SK-N-SH treated with all-trans-retinoic acid at 6 μM for 48 hours (cell line): Measurements from ENCODE around the gene IFT27.

Experiments
- ATAC-seq: fragments of 200-7000 bp; cut with Tn5 transposase; 3 replicates; pipeline ENCODE4 v1.9.1; 2020; ENCODE audit warnings: mild to moderate bottlenecking, moderate library complexity
- ARNTL ChIP-seq: fragments of 450-650 bp; formaldehyde crosslinking; IDR thresholded peaks from 2 replicates; pipeline ENCODE4 v1.5.0; 2020; ENCODE audit warnings: low read depth, mild to moderate bottlenecking, moderate library complexity, borderline replicate concordance
- BACH2 ChIP-seq: fragments of 250-450 bp; sonication (Bioruptor Pico); IDR thresholded peaks from 2 replicates; pipeline ENCODE4 v1.9.0; 2021; ENCODE audit warnings: mild to moderate bottlenecking, borderline replicate concordance
- CSDC2 ChIP-seq: fragments of 250-450 bp; sonication (Bioruptor Pico); IDR thresholded peaks from 2 replicates; pipeline ENCODE4 v1.5.0; 2020; ENCODE audit warnings: mild to moderate bottlenecking, moderate library complexity
- ESRRG ChIP-seq: fragments of 250-450 bp; sonication (Bioruptor Pico); IDR thresholded peaks from 2 replicates; pipeline ENCODE4 v1.6.1; 2021; ENCODE audit warnings: mild to moderate bottlenecking
- GLIS3 ChIP-seq: fragments of 250-450 bp; sonication (Bioruptor Pico); IDR thresholded peaks from 2 replicates; pipeline ENCODE4 v1.5.0; 2020; ENCODE audit warnings: mild to moderate bottlenecking, moderate library complexity
- ISL1 ChIP-seq: fragments of 250-450 bp; sonication (Bioruptor Pico); IDR thresholded peaks from 2 replicates; pipeline ENCODE4 v2.1.2; 2022; ENCODE audit warnings: mild to moderate bottlenecking, moderate library complexity
- OSR1 ChIP-seq: fragments of 250-450 bp; sonication (Bioruptor Pico); IDR thresholded peaks from 2 replicates; pipeline ENCODE4 v1.8.0; 2022; ENCODE audit warnings: moderate library complexity, mild to moderate bottlenecking, inconsistent platforms
- PPARA ChIP-seq: fragments of 250-450 bp; sonication (Bioruptor Pico); IDR thresholded peaks from 2 replicates; pipeline ENCODE4 v1.5.0; 2020; ENCODE audit warnings: mild to moderate bottlenecking, borderline replicate concordance
- TCF4 ChIP-seq: fragments of 250-450 bp; sonication (Bioruptor Pico); IDR thresholded peaks from 2 replicates; pipeline ENCODE4 v1.8.0; 2021; ENCODE audit warnings: mild to moderate bottlenecking, moderate library complexity, borderline replicate concordance
- TOX ChIP-seq: fragments of 250-450 bp; sonication (Bioruptor Pico); IDR thresholded peaks from 2 replicates; pipeline ENCODE4 v1.8.0; 2021; ENCODE audit warnings: mild to moderate bottlenecking, moderate library complexity, borderline replicate concordance
- ZC3H10 ChIP-seq: fragments of 250-450 bp; sonication (Bioruptor Pico); IDR thresholded peaks from 2 replicates; pipeline ENCODE4 v1.5.1; 2021; ENCODE audit warnings: mild to moderate bottlenecking, moderate library complexity
- ZFP3 ChIP-seq: fragments of 250-450 bp; sonication (Bioruptor Pico); IDR thresholded peaks from 2 replicates; pipeline ENCODE4 v1.5.0; 2020; ENCODE audit warnings: mild to moderate bottlenecking, moderate library complexity
- ZFP30 ChIP-seq: fragments of 450-650 bp; formaldehyde crosslinking; IDR thresholded peaks from 2 replicates; pipeline ENCODE4 v1.5.0; 2022; ENCODE audit warnings: mild to moderate bottlenecking, moderate library complexity
- ZNF565 ChIP-seq: fragments of 450-650 bp; formaldehyde crosslinking; conservative IDR thresholded peaks from 2 replicates; pipeline ENCODE4 v1.5.0; 2020; ENCODE audit warnings: low read depth, mild to moderate bottlenecking, moderate library complexity
- ZNF70 ChIP-seq: fragments of 450-650 bp; formaldehyde crosslinking; IDR thresholded peaks from 2 replicates; pipeline ENCODE4 v1.5.0; 2020; ENCODE audit warnings: mild to moderate bottlenecking, moderate library complexity
- ZNF8 ChIP-seq: fragments of 450-650 bp; formaldehyde crosslinking; IDR thresholded peaks from 2 replicates; pipeline ENCODE4 v1.5.0; 2020; ENCODE audit warnings: mild to moderate bottlenecking, moderate library complexity
- TF ChIP-seq, protein P1 (sequence below): fragments of 250-450 bp; sonication (Bioruptor Pico); IDR thresholded peaks from 2 replicates; pipeline ENCODE4 v1.5.1; 2020; ENCODE audit warnings: low read depth, mild to moderate bottlenecking, moderate library complexity
- TF ChIP-seq, protein P2 (sequence below): fragments of 250-450 bp; sonication (Bioruptor Pico); IDR thresholded peaks from 2 replicates; pipeline ENCODE4 v1.5.1; 2021; ENCODE audit warnings: mild to moderate bottlenecking, moderate library complexity
- TF ChIP-seq, protein P3 (sequence below): fragments of 250-450 bp; sonication (Bioruptor Pico); IDR thresholded peaks from 2 replicates; pipeline ENCODE4 v1.8.0; 2021; ENCODE audit warnings: low read depth, mild to moderate bottlenecking, moderate library complexity, borderline replicate concordance
- TF ChIP-seq, protein P4 (sequence below): fragments of 250-450 bp; sonication (Bioruptor Pico); IDR thresholded peaks from 2 replicates; pipeline ENCODE4 v1.5.0; 2020; ENCODE audit warnings: mild to moderate bottlenecking, moderate library complexity
- TF ChIP-seq, protein P5 (sequence below): fragments of 250-450 bp; sonication (Bioruptor Pico); IDR thresholded peaks from 2 replicates; pipeline ENCODE4 v1.8.0; 2020; ENCODE audit warnings: mild to moderate bottlenecking, moderate library complexity, borderline replicate concordance

The IFT27 gene

DNA sequence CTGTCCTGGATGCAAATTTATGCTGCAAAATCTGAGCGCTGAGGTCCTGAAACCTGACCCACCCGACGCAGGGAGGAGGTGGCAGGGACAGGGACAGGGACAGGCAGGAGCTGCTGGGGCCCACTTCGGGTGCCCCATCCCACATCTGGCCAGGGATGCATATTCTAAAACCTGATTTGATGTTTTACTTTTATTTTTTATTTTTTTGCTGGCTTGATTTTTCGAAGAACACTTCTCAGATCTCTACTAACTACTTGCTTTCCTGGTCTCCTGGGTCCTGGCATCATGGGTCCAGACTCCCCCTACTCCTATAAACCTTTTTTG, 41.6 kb upstream of the IFT27 start:
- TF ChIP-seq ZFP3 (CRISPR knock-in tag) (no peak), ZNF565 (CRISPR knock-in tag) (no peak)
- TF ChIP-seq, protein P1, sequence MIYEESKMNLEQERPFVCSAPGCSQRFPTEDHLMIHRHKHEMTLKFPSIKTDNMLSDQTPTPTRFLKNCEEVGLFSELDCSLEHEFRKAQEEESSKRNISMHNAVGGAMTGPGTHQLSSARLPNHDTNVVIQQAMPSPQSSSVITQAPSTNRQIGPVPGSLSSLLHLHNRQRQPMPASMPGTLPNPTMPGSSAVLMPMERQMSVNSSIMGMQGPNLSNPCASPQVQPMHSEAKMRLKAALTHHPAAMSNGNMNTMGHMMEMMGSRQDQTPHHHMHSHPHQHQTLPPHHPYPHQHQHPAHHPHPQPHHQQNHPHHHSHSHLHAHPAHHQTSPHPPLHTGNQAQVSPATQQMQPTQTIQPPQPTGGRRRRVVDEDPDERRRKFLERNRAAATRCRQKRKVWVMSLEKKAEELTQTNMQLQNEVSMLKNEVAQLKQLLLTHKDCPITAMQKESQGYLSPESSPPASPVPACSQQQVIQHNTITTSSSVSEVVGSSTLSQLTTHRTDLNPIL (CRISPR knock-in tag), result no peak

DNA sequence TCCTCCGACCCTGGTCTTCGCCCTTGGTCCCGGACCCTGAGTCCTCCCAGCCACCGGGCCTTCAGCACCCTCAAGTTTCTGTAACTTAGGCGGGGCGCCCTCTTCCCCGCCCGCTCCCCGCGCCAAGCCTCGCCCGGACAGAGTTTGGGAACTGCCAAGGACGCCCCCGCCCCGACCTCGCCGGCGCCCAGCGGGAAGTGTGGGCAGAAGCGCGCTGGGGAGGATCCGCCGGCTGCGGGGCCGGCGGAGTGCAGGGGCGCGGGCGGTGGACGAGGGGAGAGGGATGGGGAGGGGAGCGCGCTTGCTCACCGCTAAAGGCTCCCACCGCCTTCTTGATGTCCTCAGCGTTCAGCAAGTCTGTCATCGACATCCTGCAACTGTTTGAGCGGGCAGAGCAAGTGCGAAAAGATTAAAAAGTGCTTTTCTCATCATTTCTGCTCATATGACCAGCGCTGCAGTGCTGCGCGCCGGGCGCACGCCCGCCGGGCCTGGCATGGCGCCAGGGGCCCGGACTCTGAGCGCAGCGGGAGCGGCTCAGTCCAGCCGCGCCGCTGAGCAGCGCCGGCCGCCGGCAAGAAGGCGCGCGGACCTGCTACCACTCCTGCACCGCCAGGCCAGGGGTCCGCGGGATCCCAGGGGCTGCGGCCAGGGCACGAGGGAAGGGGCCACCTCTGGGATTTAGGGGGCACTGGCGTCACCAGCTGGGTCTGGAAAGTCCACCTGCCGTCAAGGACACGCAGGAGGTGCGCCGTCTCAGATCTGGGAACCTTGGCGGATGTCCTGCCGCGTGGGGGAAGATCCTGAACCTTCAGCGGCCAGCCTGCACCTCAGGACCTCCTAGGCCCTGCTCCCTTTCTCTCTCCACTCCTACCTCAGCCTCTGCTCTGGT, 41.0 kb upstream of the IFT27 start, which contains the start of gene PVALB:
TSS of gene PVALB (minus strand) at position 400 of the 889 bp plus-strand sequence. CDS start at position 370, 30 bp downstream.
- TF ChIP-seq ISL1 (CRISPR knock-in tag) (no peak), ZNF70 (CRISPR knock-in tag) (no peak), OSR1 (CRISPR knock-in tag) (no peak), ZNF8 (CRISPR knock-in tag) (no peak), PPARA (no peak), CSDC2 (CRISPR knock-in tag) (no peak), BACH2 (CRISPR knock-in tag) (no peak), ZNF565 (CRISPR knock-in tag) (no peak), TOX (CRISPR knock-in tag) (no peak), ESRRG (CRISPR knock-in tag) (no peak), TCF4 (CRISPR knock-in tag) (no peak)
- TF ChIP-seq, all 23 proteins: peak for 0
- ATAC-seq, result peak; percentile 74

More for the DNA sequence above, 41.6 kb upstream of the IFT27 start:
- ATAC-seq, result no peak

DNA sequence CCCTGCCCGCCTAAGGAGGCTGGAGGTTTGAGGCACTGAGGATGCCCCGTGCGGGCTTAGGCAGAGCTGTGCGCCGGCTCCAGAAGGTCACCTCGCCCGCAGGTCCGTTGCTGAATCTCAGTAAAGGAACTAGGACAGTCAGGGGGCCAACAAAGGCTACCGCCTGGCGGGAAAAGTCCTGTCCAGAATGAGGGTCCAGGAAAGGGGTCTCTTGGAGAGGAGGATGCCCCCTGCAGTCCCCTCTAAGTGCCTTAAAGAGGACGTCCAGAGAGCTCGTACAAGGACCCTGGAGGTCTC, 40.4 kb upstream of the IFT27 start:
- TF ChIP-seq ZFP30 (CRISPR knock-in tag) (no peak), ZC3H10 (CRISPR knock-in tag) (no peak)
- TF ChIP-seq, all 23 proteins: peak for 0
- ATAC-seq, result no peak

DNA sequence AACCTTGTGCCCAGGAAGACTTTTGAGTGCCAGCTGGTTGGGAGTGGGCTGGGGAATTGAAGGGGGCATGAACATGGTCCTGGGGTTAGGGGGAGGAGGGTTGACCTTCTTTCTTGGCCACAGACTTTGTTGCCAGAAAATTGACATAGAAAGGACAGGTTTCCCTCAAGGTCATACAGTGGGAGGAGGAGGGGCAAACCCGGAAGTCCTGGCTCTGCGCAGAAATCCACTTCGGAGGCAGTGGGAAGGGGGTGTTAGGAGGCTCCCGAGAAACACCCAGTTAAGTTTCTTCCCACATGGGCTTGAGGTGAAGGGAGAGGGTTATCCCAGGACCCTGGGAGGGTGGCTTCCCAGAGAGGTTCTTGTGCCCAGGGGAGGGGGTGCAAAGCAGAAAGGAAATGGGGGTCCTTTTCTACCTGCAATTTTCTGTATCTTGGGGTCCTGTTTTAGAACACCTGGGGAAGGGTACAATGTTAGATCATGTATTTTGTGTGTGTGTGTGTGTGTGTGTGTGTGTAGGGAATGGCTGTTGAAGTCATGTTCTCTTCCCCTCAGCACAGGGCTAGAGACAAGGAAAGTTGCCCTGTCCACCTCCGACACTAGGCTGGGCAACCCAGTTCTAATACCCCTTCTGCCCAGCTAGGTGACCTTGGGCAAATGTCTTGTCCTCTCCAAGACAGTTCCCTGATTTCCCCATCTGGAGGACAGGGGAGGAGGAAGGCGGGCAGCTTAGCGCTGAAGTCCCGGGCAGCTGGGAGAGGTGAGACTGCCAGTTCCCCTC, 39.8 kb upstream of the IFT27 start:
- TF ChIP-seq ZFP3 (CRISPR knock-in tag) (no peak), ZNF70 (CRISPR knock-in tag) (no peak), BACH2 (CRISPR knock-in tag) (no peak), ZNF565 (CRISPR knock-in tag) (no peak), ZNF8 (CRISPR knock-in tag) (no peak), GLIS3 (CRISPR knock-in tag) (no peak), ISL1 (CRISPR knock-in tag) (no peak), CSDC2 (CRISPR knock-in tag) (no peak), ARNTL (no peak), OSR1 (CRISPR knock-in tag) (no peak), ESRRG (CRISPR knock-in tag) (no peak), ZC3H10 (CRISPR knock-in tag) (no peak), TOX (CRISPR knock-in tag) (no peak), TCF4 (CRISPR knock-in tag) (no peak), ZFP30 (CRISPR knock-in tag) (no peak)
- TF ChIP-seq, protein P2, sequence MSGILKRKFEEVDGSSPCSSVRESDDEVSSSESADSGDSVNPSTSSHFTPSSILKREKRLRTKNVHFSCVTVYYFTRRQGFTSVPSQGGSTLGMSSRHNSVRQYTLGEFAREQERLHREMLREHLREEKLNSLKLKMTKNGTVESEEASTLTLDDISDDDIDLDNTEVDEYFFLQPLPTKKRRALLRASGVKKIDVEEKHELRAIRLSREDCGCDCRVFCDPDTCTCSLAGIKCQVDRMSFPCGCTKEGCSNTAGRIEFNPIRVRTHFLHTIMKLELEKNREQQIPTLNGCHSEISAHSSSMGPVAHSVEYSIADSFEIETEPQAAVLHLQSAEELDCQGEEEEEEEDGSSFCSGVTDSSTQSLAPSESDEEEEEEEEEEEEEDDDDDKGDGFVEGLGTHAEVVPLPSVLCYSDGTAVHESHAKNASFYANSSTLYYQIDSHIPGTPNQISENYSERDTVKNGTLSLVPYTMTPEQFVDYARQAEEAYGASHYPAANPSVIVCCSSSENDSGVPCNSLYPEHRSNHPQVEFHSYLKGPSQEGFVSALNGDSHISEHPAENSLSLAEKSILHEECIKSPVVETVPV (CRISPR knock-in tag), result no peak
- TF ChIP-seq, protein P3, sequence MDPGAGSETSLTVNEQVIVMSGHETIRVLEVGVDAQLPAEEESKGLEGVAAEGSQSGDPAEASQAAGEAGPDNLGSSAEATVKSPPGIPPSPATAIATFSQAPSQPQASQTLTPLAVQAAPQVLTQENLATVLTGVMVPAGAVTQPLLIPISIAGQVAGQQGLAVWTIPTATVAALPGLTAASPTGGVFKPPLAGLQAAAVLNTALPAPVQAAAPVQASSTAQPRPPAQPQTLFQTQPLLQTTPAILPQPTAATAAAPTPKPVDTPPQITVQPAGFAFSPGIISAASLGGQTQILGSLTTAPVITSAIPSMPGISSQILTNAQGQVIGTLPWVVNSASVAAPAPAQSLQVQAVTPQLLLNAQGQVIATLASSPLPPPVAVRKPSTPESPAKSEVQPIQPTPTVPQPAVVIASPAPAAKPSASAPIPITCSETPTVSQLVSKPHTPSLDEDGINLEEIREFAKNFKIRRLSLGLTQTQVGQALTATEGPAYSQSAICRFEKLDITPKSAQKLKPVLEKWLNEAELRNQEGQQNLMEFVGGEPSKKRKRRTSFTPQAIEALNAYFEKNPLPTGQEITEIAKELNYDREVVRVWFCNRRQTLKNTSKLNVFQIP (CRISPR knock-in tag), result no peak
- TF ChIP-seq, protein P1 (CRISPR knock-in tag), result no peak
- TF ChIP-seq, protein P4, sequence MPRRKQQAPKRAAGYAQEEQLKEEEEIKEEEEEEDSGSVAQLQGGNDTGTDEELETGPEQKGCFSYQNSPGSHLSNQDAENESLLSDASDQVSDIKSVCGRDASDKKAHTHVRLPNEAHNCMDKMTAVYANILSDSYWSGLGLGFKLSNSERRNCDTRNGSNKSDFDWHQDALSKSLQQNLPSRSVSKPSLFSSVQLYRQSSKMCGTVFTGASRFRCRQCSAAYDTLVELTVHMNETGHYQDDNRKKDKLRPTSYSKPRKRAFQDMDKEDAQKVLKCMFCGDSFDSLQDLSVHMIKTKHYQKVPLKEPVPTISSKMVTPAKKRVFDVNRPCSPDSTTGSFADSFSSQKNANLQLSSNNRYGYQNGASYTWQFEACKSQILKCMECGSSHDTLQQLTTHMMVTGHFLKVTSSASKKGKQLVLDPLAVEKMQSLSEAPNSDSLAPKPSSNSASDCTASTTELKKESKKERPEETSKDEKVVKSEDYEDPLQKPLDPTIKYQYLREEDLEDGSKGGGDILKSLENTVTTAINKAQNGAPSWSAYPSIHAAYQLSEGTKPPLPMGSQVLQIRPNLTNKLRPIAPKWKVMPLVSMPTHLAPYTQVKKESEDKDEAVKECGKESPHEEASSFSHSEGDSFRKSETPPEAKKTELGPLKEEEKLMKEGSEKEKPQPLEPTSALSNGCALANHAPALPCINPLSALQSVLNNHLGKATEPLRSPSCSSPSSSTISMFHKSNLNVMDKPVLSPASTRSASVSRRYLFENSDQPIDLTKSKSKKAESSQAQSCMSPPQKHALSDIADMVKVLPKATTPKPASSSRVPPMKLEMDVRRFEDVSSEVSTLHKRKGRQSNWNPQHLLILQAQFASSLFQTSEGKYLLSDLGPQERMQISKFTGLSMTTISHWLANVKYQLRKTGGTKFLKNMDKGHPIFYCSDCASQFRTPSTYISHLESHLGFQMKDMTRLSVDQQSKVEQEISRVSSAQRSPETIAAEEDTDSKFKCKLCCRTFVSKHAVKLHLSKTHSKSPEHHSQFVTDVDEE (CRISPR knock-in tag), result no peak
- TF ChIP-seq, protein P5, sequence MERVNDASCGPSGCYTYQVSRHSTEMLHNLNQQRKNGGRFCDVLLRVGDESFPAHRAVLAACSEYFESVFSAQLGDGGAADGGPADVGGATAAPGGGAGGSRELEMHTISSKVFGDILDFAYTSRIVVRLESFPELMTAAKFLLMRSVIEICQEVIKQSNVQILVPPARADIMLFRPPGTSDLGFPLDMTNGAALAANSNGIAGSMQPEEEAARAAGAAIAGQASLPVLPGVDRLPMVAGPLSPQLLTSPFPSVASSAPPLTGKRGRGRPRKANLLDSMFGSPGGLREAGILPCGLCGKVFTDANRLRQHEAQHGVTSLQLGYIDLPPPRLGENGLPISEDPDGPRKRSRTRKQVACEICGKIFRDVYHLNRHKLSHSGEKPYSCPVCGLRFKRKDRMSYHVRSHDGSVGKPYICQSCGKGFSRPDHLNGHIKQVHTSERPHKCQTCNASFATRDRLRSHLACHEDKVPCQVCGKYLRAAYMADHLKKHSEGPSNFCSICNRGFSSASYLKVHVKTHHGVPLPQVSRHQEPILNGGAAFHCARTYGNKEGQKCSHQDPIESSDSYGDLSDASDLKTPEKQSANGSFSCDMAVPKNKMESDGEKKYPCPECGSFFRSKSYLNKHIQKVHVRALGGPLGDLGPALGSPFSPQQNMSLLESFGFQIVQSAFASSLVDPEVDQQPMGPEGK (CRISPR knock-in tag), result no peak
- ATAC-seq, result no peak
